Measurements from ENCODE around the gene ZNF358.

The ZNF358 gene

GRCh38 chr19:7476777-7477494 lies 39.0 kb upstream of the ZNF358 start:
- Histone ChIP-seq H3K4me2 (ENCODE audit: low read length) (no peak overlapping the region), H3K79me2 (no peaks in the 10 kb centered on the region), H3K27me3 (ENCODE audit: control insufficient read depth, insufficient read depth, low read length) (no peaks in the 10 kb centered on the region), H3K9me3 (ENCODE audit: control insufficient read depth, low read length) (no peaks in the 10 kb centered on the region), H3K9ac (no peak overlapping the region), H3K36me3 (ENCODE audit: control insufficient read depth, insufficient read depth, low read length) (no peaks in the 10 kb centered on the region), H3K4me3 (ENCODE audit: low read depth, low read length) (no peak overlapping the region), H3K4me1 (no peaks in the 10 kb centered on the region), H2AFZ (no peak overlapping the region), H3K27ac (no peak overlapping the region)
- TF ChIP-seq CTCF (IDR thresholded peaks at IDR 0.05), result no peak

GRCh38 chr19:7477758-7478157 lies 38.1 kb upstream of the ZNF358 start:
- no peak overlapping the region for H3K9ac ChIP-seq
- no peaks in the 10 kb centered on the region for H3K36me3 ChIP-seq (ENCODE audit: control insufficient read depth, insufficient read depth, low read length)
- H3K27me3 ChIP-seq (ENCODE audit: control insufficient read depth, insufficient read depth, low read length), result no peaks in the 10 kb centered on the region
- no peaks in the 10 kb centered on the region for H3K9me3 ChIP-seq (ENCODE audit: control insufficient read depth, low read length)
- no peak overlapping the region for H2AFZ ChIP-seq
- no peaks in the 10 kb centered on the region for H3K79me2 ChIP-seq
- no peak overlapping the region for H3K4me3 ChIP-seq (ENCODE audit: low read depth, low read length)
- TF ChIP-seq CTCF (IDR thresholded peaks at IDR 0.05), result no peak
- H3K4me2 ChIP-seq (ENCODE audit: low read length), result no peak overlapping the region
- H3K27ac ChIP-seq, result no peak overlapping the region
- no peaks in the 10 kb centered on the region for H3K4me1 ChIP-seq

- Histone ChIP-seq H2AFZ (no peak overlapping the region), H3K27me3 (ENCODE audit: control insufficient read depth, insufficient read depth, low read length) (no peaks in the 10 kb centered on the region), H3K9me3 (ENCODE audit: control insufficient read depth, low read length) (no peaks in the 10 kb centered on the region), H3K9ac (no peak overlapping the region), H3K36me3 (ENCODE audit: control insufficient read depth, insufficient read depth, low read length) (no peaks in the 10 kb centered on the region), H3K4me3 (ENCODE audit: low read depth, low read length) (no peak overlapping the region), H3K27ac (no peak overlapping the region), H3K4me2 (ENCODE audit: low read length) (no peak overlapping the region), H3K79me2 (no peaks in the 10 kb centered on the region), H3K4me1 (no peaks in the 10 kb centered on the region)
- no peak for TF ChIP-seq CTCF (IDR thresholded peaks at IDR 0.05)
Measured at GRCh38 chr19:7478173-7478842, 37.6 kb upstream of the ZNF358 start.

GRCh38 chr19:7478843-7479227 lies 37.1 kb upstream of the ZNF358 start:
- Histone ChIP-seq H3K4me1 (no peaks in the 10 kb centered on the region), H3K9me3 (ENCODE audit: control insufficient read depth, low read length) (no peaks in the 10 kb centered on the region), H3K9ac (no peak overlapping the region), H3K27me3 (ENCODE audit: control insufficient read depth, insufficient read depth, low read length) (no peaks in the 10 kb centered on the region), H3K27ac (no peak overlapping the region), H3K4me2 (ENCODE audit: low read length) (no peak overlapping the region), H3K36me3 (ENCODE audit: control insufficient read depth, insufficient read depth, low read length) (no peaks in the 10 kb centered on the region), H3K4me3 (ENCODE audit: low read depth, low read length) (no peak overlapping the region), H2AFZ (no peak overlapping the region), H3K79me2 (no peaks in the 10 kb centered on the region)
- no peak for TF ChIP-seq CTCF (IDR thresholded peaks at IDR 0.05)

Data from parathyroid adenoma (tissue), 2 donors.